Trophoblast cell (in vitro differentiated cells and primary cell): Measurements from ENCODE around the gene PSG1.
A peak's percentile ranks its signal among the peaks of the same experiment; 100 is the strongest.
"Not testable (repeated sequence)": the region's sequence is repeated elsewhere in the genome, so short reads cannot be mapped to it uniquely, and the experiment has no call there.

Source experiments
- DNase-seq, 2 donors: peaks; one replicate each; pipeline ENCODE4 v3.0.0-alpha.2; 2016
- H2AFZ ChIP-seq: 2 replicates; pipeline ENCODE4 v1.6.1; 2013; ENCODE audit warnings: low read length, moderate library complexity, mild to moderate bottlenecking; ENCODE audit not compliant: insufficient read depth, poor library complexity
- H2AK5ac ChIP-seq: 2 replicates; pipeline ENCODE4 v1.6.1; 2013; ENCODE audit warnings: mild to moderate bottlenecking, low read length
- H2BK120ac ChIP-seq: 2 replicates; pipeline ENCODE4 v1.6.1; 2013; ENCODE audit warnings: low read length, mild to moderate bottlenecking, moderate library complexity; ENCODE audit not compliant: insufficient read depth, poor library complexity
- H2BK12ac ChIP-seq: 2 replicates; pipeline ENCODE4 v1.6.1; 2013; ENCODE audit warnings: mild to moderate bottlenecking, low read length, moderate library complexity
- H2BK5ac ChIP-seq: 2 replicates; pipeline ENCODE4 v1.6.1; 2013; ENCODE audit warnings: low read length, low read depth, moderate library complexity, mild to moderate bottlenecking; ENCODE audit not compliant: poor library complexity
- H3K14ac ChIP-seq: 2 replicates; pipeline ENCODE4 v1.6.1; 2013; ENCODE audit warnings: mild to moderate bottlenecking, low read length
- H3K18ac ChIP-seq: 2 replicates; pipeline ENCODE4 v1.6.1; 2013; ENCODE audit warnings: mild to moderate bottlenecking, low read length
- H3K23ac ChIP-seq: 2 replicates; pipeline ENCODE4 v1.6.1; 2013; ENCODE audit warnings: low read length
- H3K27ac ChIP-seq: 2 replicates; pipeline ENCODE4 v1.5.1; 2013; ENCODE audit warnings: low read depth, mild to moderate bottlenecking, inconsistent platforms, low read length, moderate library complexity
- H3K27me3 ChIP-seq: 2 replicates; pipeline ENCODE4 v1.6.1; 2013; ENCODE audit warnings: inconsistent platforms, mild to moderate bottlenecking, low read length, moderate library complexity; ENCODE audit not compliant: insufficient read depth
- H3K36me3 ChIP-seq, 2 experiments: 1 replicate in 1 of 2; 2 replicates in 1 of 2; pipeline ENCODE4 v1.6.1; 2013; ENCODE audit warnings: low read length in 2 of 2, mild to moderate bottlenecking in 2 of 2, moderate library complexity in 1 of 2; ENCODE audit not compliant: insufficient read depth in 2 of 2, control insufficient read depth in 1 of 2
- H3K4ac ChIP-seq: 2 replicates; pipeline ENCODE4 v1.6.1; 2013; ENCODE audit warnings: low read depth, mild to moderate bottlenecking, low read length, moderate library complexity
- H3K4me1 ChIP-seq, 2 experiments: 1 replicate in 1 of 2; 2 replicates in 1 of 2; pipeline ENCODE4 v1.6.1; 2013; ENCODE audit warnings: low read length in 2 of 2, mild to moderate bottlenecking in 2 of 2, moderate library complexity in 1 of 2; ENCODE audit not compliant: insufficient read depth in 2 of 2, control insufficient read depth in 1 of 2
- H3K4me2 ChIP-seq: 2 replicates; pipeline ENCODE4 v1.6.1; 2013; ENCODE audit warnings: inconsistent platforms, mild to moderate bottlenecking, low read length, moderate library complexity
- H3K4me3 ChIP-seq: 2 replicates; pipeline ENCODE4 v1.5.1; 2013; ENCODE audit warnings: mild to moderate bottlenecking, low read depth, low read length, inconsistent platforms
- H3K79me1 ChIP-seq: one replicate; pipeline ENCODE4 v1.6.1; 2013; ENCODE audit warnings: low read length
- H3K79me2 ChIP-seq: 2 replicates; pipeline ENCODE4 v1.6.1; 2013; ENCODE audit warnings: low read length, mild to moderate bottlenecking; ENCODE audit not compliant: control insufficient read depth, insufficient read depth, poor library complexity
- H3K9ac ChIP-seq: 2 replicates; pipeline ENCODE4 v1.6.1; 2013; ENCODE audit warnings: mild to moderate bottlenecking, low read length
- H3K9me3 ChIP-seq: 2 replicates; pipeline ENCODE4 v1.6.1; 2013; ENCODE audit warnings: low read depth, mild to moderate bottlenecking, control low read depth, inconsistent platforms, low read length; ENCODE audit not compliant: insufficient read depth
- H4K12ac ChIP-seq: 2 replicates; pipeline ENCODE4 v1.6.1; 2013; ENCODE audit warnings: low read depth, mild to moderate bottlenecking, low read length, moderate library complexity
- H4K8ac ChIP-seq: 2 replicates; pipeline ENCODE4 v1.6.1; 2013; ENCODE audit warnings: low read depth, mild to moderate bottlenecking, low read length, moderate library complexity
- H4K91ac ChIP-seq: one replicate; pipeline ENCODE4 v1.6.1; 2013; ENCODE audit warnings: low read depth, mild to moderate bottlenecking, low read length, moderate library complexity
- WGBS: extraction: QIAGEN DNeasy Blood & Tissue Kit; methylation state at CpG from one replicate; pipeline ENCODE4 v1.1.7; 2013; ENCODE audit warnings: missing lambda C conversion rate; ENCODE audit not compliant: insufficient read length, insufficient coverage; ENCODE audit errors: extremely low coverage; 5-methylcytosine and 5-hydroxymethylcytosine counted together

The PSG1 gene

GRCh38 chr19:42911731-42912130, 32.2 kb upstream of the PSG1 start:
- not testable (repeated sequence) for H3K9ac ChIP-seq, H2AFZ ChIP-seq, H3K79me1 ChIP-seq, H3K18ac ChIP-seq, H2BK5ac ChIP-seq, H4K8ac ChIP-seq, H4K12ac ChIP-seq, H3K36me3 ChIP-seq, H3K4me3 ChIP-seq, DNase-seq, H2AK5ac ChIP-seq, H4K91ac ChIP-seq, H3K14ac ChIP-seq, H2BK12ac ChIP-seq, H3K4me2 ChIP-seq, H3K27ac ChIP-seq, H2BK120ac ChIP-seq, H3K79me2 ChIP-seq, H3K4ac ChIP-seq, H3K4me1 ChIP-seq, H3K23ac ChIP-seq, H3K27me3 ChIP-seq
- no CpG with 5 or more reads among the region's 5 CpGs for WGBS
- H3K9me3 ChIP-seq: peaks cover 20% of the 10 kb centered on the region

DNA sequence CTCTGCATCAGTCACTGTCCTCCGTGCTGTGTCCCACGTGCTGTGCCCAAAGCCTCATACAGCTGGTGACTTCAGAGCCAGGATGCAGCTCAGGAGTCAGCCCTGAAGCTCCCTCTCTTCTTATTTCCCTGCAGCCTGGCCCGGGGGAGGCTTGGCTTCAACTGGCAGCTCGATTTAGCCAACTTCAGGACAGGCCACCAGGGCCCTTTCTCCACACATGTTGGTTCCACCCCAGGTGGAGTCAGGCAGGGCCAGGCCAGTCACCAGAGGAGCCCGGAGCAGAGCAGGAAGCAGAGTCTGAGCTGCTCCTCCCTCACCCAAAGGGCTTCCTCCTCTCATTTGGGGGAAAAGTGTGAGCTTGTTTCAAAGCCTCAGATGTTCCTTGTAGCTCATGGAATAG, 26.6 kb upstream of the PSG1 start:
- not testable (repeated sequence) for H3K23ac ChIP-seq, H3K27ac ChIP-seq, H3K9ac ChIP-seq, DNase-seq, H3K14ac ChIP-seq, H2AFZ ChIP-seq, H3K4me3 ChIP-seq, H3K4me2 ChIP-seq, H3K36me3 ChIP-seq, H2BK12ac ChIP-seq, H2AK5ac ChIP-seq, H3K4ac ChIP-seq, H4K91ac ChIP-seq, H3K79me1 ChIP-seq, H3K79me2 ChIP-seq, H4K8ac ChIP-seq, H2BK5ac ChIP-seq, H3K18ac ChIP-seq, H2BK120ac ChIP-seq, H3K4me1 ChIP-seq, H3K27me3 ChIP-seq, H4K12ac ChIP-seq
- no CpG with 5 or more reads among the region's 5 CpGs for WGBS
- peaks cover 17% of the 10 kb centered on the region for H3K9me3 ChIP-seq

DNA sequence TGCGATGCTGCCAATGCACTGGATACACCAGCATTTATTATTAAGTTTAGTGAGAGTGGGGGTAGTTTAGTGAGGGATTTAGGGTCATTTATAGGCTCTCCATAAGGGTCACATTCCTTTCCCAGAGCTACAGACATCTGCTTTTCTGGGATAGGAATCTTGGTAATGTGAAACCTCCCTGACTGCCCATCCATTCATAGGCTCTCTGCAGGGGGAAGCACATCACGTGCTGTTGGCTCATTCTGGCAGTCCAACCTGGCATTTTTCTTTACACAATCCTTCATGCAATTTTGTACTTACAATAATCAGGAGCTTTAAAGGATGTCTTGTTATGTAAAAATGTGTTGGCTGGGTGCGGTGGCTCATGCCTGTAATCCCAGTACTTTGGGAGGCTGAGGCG, 21.0 kb upstream of the PSG1 start:
- not testable (repeated sequence) for H3K4me1 ChIP-seq, H3K4me2 ChIP-seq, H3K14ac ChIP-seq, H2AFZ ChIP-seq, H3K23ac ChIP-seq, H2BK120ac ChIP-seq, H3K4me3 ChIP-seq, H3K4ac ChIP-seq, H2BK12ac ChIP-seq, H3K27me3 ChIP-seq, H2BK5ac ChIP-seq, H3K79me1 ChIP-seq, H3K27ac ChIP-seq, H4K91ac ChIP-seq, H3K18ac ChIP-seq, H4K12ac ChIP-seq, H2AK5ac ChIP-seq, H3K9me3 ChIP-seq, H3K36me3 ChIP-seq, H4K8ac ChIP-seq, H3K79me2 ChIP-seq, H3K9ac ChIP-seq
- no CpG with 5 or more reads among the region's 4 CpGs for WGBS
- DNase-seq: peak; percentile 42 to 59

DNA sequence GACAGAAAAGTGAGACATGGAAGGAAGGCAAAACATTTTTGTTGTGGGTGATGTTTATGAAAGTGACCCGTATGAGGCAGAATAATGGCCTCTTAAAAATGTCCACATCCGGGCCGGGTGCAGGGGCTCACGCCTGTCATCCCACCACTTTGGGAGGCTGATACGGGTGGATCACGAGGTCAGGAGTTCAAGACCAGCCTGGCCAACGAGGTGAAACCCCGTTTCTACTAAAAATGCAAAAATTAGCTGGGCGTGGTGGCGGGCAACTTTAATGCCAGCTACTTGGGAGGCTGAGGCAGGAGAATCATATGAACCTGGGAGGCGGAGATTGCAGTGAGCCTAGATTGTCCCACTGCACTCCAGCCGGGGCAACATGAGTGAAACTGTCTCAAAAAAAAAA, 20.2 kb upstream of the PSG1 start:
- H2BK120ac ChIP-seq, H4K8ac ChIP-seq, H3K4me2 ChIP-seq, H3K14ac ChIP-seq, H4K91ac ChIP-seq, H3K27me3 ChIP-seq, H3K27ac ChIP-seq, H2AK5ac ChIP-seq, H3K23ac ChIP-seq, H3K4me1 ChIP-seq, H3K9ac ChIP-seq, H3K4me3 ChIP-seq, H4K12ac ChIP-seq, H2AFZ ChIP-seq, H3K79me1 ChIP-seq, H2BK12ac ChIP-seq, H3K18ac ChIP-seq, H2BK5ac ChIP-seq, H3K36me3 ChIP-seq, H3K79me2 ChIP-seq, H3K9me3 ChIP-seq, H3K4ac ChIP-seq: not testable (repeated sequence)
- DNase-seq: peak; percentile 44 to 61
- no CpG with 5 or more reads among the region's 12 CpGs for WGBS
